ENCODE results near the gene IVNS1ABP. TPM values are rescaled to one million over a fixed set of nuclear protein-coding genes. Genes with fewer than 3 reads are reported as not detected.
"Not testable (repeated sequence)": the region's sequence is repeated elsewhere in the genome, so short reads cannot be mapped to it uniquely, and the experiment has no call there.

IVNS1ABP gene
- polyA plus RNA-seq, 1 donor, result 59.9 TPM

- DNase-seq, result no peak
These were observed 25.4 kb downstream of the IVNS1ABP start for GRCh38 chr1:185291652-185292051.

GRCh38 chr1:185291159-185291558 is 25.9 kb downstream of the IVNS1ABP start:
- DNase-seq, result no peak

- DNase-seq, result no peak
These were observed 27.2 kb downstream of the IVNS1ABP start for GRCh38 chr1:185289880-185290279.

GRCh38 chr1:185288435-185288834 is 28.6 kb downstream of the IVNS1ABP start:
- DNase-seq, result no peak

GRCh38 chr1:185287451-185287850 is 29.6 kb downstream of the IVNS1ABP start:
- no peak for DNase-seq

- no peak for DNase-seq
These were observed 32.3 kb downstream of the IVNS1ABP start for GRCh38 chr1:185284533-185285276.

GRCh38 chr1:185284116-185284515 is 32.9 kb downstream of the IVNS1ABP start:
- no peak for DNase-seq

- no peak for DNase-seq
These were observed 35.8 kb downstream of the IVNS1ABP start for GRCh38 chr1:185281245-185281644.

GRCh38 chr1:185280589-185280988 is 36.5 kb downstream of the IVNS1ABP start:
- DNase-seq, result no peak

- no peak for DNase-seq
These were observed 37.5 kb downstream of the IVNS1ABP start for GRCh38 chr1:185279571-185279970.

- no peak for DNase-seq
These were observed 45.1 kb downstream of the IVNS1ABP start for GRCh38 chr1:185271921-185272320.

GRCh38 chr1:185268352-185268751 is 48.7 kb downstream of the IVNS1ABP start:
- no peak for DNase-seq

GRCh38 chr1:185267701-185268100 is 49.3 kb downstream of the IVNS1ABP start:
- no peak for DNase-seq

GRCh38 chr1:185267301-185267700 is 49.7 kb downstream of the IVNS1ABP start:
- peak; percentile 23 for DNase-seq

- DNase-seq, result no peak
These were observed 51.7 kb downstream of the IVNS1ABP start for GRCh38 chr1:185265314-185265713.

- DNase-seq, result no peak
These were observed 53.3 kb downstream of the IVNS1ABP start for GRCh38 chr1:185263780-185264179.

GRCh38 chr1:185263292-185263691 is 53.8 kb downstream of the IVNS1ABP start:
- DNase-seq, result no peak

- DNase-seq, result no peak
These were observed 54.9 kb downstream of the IVNS1ABP start for GRCh38 chr1:185262151-185262550.

GRCh38 chr1:185260611-185261010 is 56.4 kb downstream of the IVNS1ABP start:
- no peak for DNase-seq

GRCh38 chr1:185258676-185259075 is 58.4 kb downstream of the IVNS1ABP start:
- no peak for DNase-seq

- DNase-seq, result no peak
These were observed 59.2 kb downstream of the IVNS1ABP start for GRCh38 chr1:185257950-185258208.

- DNase-seq, result not testable (repeated sequence)
These were observed 59.7 kb downstream of the IVNS1ABP start for GRCh38 chr1:185257116-185257949.

GRCh38 chr1:185255595-185255994 is 61.4 kb downstream of the IVNS1ABP start:
- not testable (repeated sequence) for DNase-seq

GRCh38 chr1:185252404-185252803 is 64.6 kb downstream of the IVNS1ABP start:
- DNase-seq, result not testable (repeated sequence)
